Prostate gland (tissue), 2 donors: ENCODE measurements around the gene PGM5.

ENCODE experiments used
- POLR2A ChIP-seq: fragments of 450-650 bp; IDR thresholded peaks from one replicate; pipeline ENCODE4 v1.6.1; 2016; ENCODE audit warnings: antibody characterized with exemption, mild to moderate bottlenecking
- POLR2AphosphoS5 ChIP-seq: sonication (generic); formaldehyde crosslinking; IDR thresholded peaks from one replicate; pipeline ENCODE4 v1.6.1; 2017; ENCODE audit warnings: antibody characterized with exemption
- TF ChIP-seq, protein P1 (sequence below), 4 experiments: fragments of 200-600 bp in 2 of 4; fragments of 450-650 bp in 2 of 4; sonication (generic) in 2 of 4; IDR thresholded peaks; 1 replicate in 3 of 4; 2 replicates in 1 of 4; pipeline ENCODE4 v1.5.1; 2016 to 2019; ENCODE audit warnings: antibody characterized with exemption in 4 of 4, mild to moderate bottlenecking in 2 of 4, moderate library complexity in 2 of 4

DNA sequence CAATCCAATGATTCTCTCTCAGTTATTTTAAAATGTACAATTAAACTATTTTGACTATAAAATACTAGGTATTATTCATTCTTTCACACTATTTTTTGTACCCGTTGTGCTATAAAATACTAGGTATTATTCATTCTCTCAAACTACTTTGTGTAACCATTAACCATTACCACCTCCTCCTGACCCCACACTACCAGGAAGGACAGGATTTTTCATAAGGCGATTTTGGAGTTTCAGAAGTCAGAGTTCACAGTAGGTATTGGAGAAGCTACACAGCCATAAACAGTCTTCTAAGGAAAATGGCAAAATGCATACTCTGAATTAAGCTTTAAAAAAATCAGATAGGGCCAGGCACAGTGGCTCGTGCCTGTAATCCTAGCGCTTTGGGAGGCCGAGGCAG is 219.4 kb downstream of the PGM5 start:
- TF ChIP-seq, protein P1, sequence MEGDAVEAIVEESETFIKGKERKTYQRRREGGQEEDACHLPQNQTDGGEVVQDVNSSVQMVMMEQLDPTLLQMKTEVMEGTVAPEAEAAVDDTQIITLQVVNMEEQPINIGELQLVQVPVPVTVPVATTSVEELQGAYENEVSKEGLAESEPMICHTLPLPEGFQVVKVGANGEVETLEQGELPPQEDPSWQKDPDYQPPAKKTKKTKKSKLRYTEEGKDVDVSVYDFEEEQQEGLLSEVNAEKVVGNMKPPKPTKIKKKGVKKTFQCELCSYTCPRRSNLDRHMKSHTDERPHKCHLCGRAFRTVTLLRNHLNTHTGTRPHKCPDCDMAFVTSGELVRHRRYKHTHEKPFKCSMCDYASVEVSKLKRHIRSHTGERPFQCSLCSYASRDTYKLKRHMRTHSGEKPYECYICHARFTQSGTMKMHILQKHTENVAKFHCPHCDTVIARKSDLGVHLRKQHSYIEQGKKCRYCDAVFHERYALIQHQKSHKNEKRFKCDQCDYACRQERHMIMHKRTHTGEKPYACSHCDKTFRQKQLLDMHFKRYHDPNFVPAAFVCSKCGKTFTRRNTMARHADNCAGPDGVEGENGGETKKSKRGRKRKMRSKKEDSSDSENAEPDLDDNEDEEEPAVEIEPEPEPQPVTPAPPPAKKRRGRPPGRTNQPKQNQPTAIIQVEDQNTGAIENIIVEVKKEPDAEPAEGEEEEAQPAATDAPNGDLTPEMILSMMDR (IDR thresholded peaks at IDR 0.05), result no peak
- TF ChIP-seq POLR2AphosphoS5 (no peak), POLR2A (no peak)
